ENCODE measurements around the gene TEX2. TPM values are rescaled to one million over a fixed set of nuclear protein-coding genes. Genes with fewer than 3 reads are reported as not detected.
A peak's percentile ranks its signal among the peaks of the same experiment; 100 is the strongest.
"Not testable (repeated sequence)": the region's sequence is repeated elsewhere in the genome, so short reads cannot be mapped to it uniquely, and the experiment has no call there.

TEX2 gene
- total RNA-seq, 6 donors from 2014 or later = 42.3 to 96.1 (median 53.4) TPM

DNA sequence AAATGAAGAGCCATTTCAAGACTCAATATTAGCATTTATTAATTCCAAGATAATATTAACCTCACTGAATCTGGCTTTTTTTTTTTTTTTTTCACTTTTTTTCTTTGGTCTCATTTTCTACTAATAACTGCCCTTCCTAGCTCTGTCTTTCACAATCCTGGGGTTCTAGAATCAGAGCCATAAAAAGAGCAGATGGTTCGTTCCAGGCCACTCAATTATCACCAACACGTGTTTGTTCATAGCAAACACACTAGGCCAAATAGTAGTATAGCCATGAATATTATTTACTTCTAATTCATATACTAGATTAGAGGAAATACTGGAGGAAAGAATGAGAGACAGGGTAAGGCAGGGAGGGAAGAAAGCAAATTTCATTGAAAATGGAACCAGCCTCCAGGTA, 39.8 kb downstream of the TEX2 start:
- no peak overlapping the region for H3K4me3 ChIP-seq
- no peaks in the 10 kb centered on the region for H3K36me3 ChIP-seq
- H3K9me3 ChIP-seq = no peaks in the 10 kb centered on the region
- no peak overlapping the region for H3K27ac ChIP-seq
- no peak for TF ChIP-seq EP300 (IDR thresholded peaks at IDR 0.05)
- no peak for TF ChIP-seq CTCF (IDR thresholded peaks at IDR 0.05)
- DNase-seq (no peak), ATAC-seq (ENCODE audit: low FRiP score in 2 of 2) (no peak)
- no peaks in the 10 kb centered on the region for H3K27me3 ChIP-seq
- H3K4me1 ChIP-seq = peaks cover 0 to 11% (median 0%) of the 10 kb centered on the region in 4 donors
- 75 to 86% methylated on average over 2 of the region's 2 CpGs for WGBS, 2 donors

DNA sequence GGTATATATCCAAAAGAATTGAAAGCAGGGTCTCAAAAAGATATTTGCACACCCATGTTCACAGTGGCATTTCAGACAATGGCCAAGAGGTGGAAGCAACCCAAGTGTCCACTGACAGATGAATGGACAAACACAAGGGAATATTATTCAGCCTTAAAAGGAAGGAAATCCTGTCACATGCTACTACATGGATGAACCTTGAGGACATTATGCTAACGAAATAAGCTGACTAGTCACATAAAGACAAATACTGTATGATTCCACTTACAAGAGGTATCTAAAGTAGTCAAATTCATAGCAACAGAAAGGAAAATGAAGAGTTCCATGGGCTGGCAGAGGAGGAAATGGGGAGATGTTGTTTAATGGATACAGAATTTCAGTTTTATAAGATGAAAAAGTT, 41.4 kb downstream of the TEX2 start:
- no peak for ATAC-seq (ENCODE audit: low FRiP score in 2 of 2)
- Histone ChIP-seq H3K4me1 (peaks cover 8 to 20% (median 14%) of the 10 kb centered on the region in 4 donors), H3K27me3 (no peaks in the 10 kb centered on the region), H3K27ac (no peak overlapping the region), H3K9me3 (no peaks in the 10 kb centered on the region), H3K36me3 (no peaks in the 10 kb centered on the region), H3K4me3 (no peak overlapping the region)
- TF ChIP-seq POLR2AphosphoS5 (IDR thresholded peaks at IDR 0.05) (no peak), CTCF (IDR thresholded peaks at IDR 0.05) (no peak)
- 57 to 60% methylated on average over 1 of the region's 1 CpG for WGBS, 2 donors
- DNase-seq = no peak

- WGBS, 2 donors = 85 to 90% methylated on average over 1 of the region's 1 CpG
Observed at GRCh38 chr17:64220604-64221003, 42.5 kb downstream of the TEX2 start.

DNA sequence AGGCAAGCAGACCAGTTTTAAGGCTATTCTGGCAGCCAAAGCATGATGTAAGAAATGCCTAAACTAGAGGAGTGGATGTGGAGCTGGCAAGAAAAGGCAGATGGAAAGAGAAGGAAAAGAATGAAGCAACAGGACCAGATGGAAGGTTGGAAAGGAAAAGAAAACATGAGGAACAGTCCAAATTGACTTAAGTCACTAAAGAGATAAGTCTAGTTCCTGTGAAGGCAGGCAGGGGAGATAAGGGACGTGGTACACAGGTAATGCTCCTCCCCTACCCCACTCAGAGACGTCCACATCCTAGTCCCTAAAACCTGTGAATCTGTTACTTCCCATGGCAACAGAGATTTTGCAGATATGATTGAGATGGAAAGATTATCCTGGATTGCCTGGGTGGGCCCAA, 43.5 kb downstream of the TEX2 start:
- Histone ChIP-seq H3K27me3 (no peaks in the 10 kb centered on the region), H3K27ac (no peak overlapping the region), H3K4me1 (peaks cover 17 to 24% (median 22%) of the 10 kb centered on the region in 4 donors), H3K36me3 (no peaks in the 10 kb centered on the region), H3K9me3 (no peaks in the 10 kb centered on the region), H3K4me3 (no peak overlapping the region)
- DNase-seq (no peak), ATAC-seq (ENCODE audit: low FRiP score in 2 of 2) (peak in 1 of 2 donors; percentile 28)
- WGBS, 2 donors = 59 to 73% methylated on average over 2 of the region's 2 CpGs
- TF ChIP-seq EP300 (IDR thresholded peaks at IDR 0.05) (no peak), POLR2A (IDR thresholded peaks at IDR 0.05) (no peak), POLR2AphosphoS5 (IDR thresholded peaks at IDR 0.05) (no peak), CTCF (IDR thresholded peaks at IDR 0.05) (no peak)

More at GRCh38 chr17:64220604-64221003, 42.5 kb downstream of the TEX2 start:
- H3K4me1 ChIP-seq = peaks cover 17 to 26% (median 22%) of the 10 kb centered on the region in 4 donors
- ATAC-seq (ENCODE audit: low FRiP score in 2 of 2); H3K36me3 ChIP-seq; H3K27ac ChIP-seq; H3K9me3 ChIP-seq; H3K27me3 ChIP-seq; H3K4me3 ChIP-seq; DNase-seq: not testable (repeated sequence)

- no peaks in the 10 kb centered on the region for H3K9me3 ChIP-seq
- 69 to 82% methylated on average over 3 of the region's 3 CpGs for WGBS, 2 donors
- H3K27ac ChIP-seq = no peak overlapping the region
- TF ChIP-seq CTCF (IDR thresholded peaks at IDR 0.05) = no peak
- no peak for TF ChIP-seq POLR2A (IDR thresholded peaks at IDR 0.05)
- TF ChIP-seq POLR2AphosphoS5 (IDR thresholded peaks at IDR 0.05) = no peak
- TF ChIP-seq EP300 (IDR thresholded peaks at IDR 0.05) = no peak
- peaks cover 5 to 10% (median 8%) of the 10 kb centered on the region in 4 donors for H3K36me3 ChIP-seq
- DNase-seq (no peak), ATAC-seq (ENCODE audit: low FRiP score in 2 of 2) (peak in 1 of 2 donors; percentile 41)
- no peak overlapping the region for H3K4me3 ChIP-seq
- H3K4me1 ChIP-seq = peaks cover 17 to 24% (median 22%) of the 10 kb centered on the region in 4 donors
- H3K27me3 ChIP-seq = no peaks in the 10 kb centered on the region
Observed at GRCh38 chr17:64218066-64218465, 45.0 kb downstream of the TEX2 start.
